Transverse colon (tissue), 4 donors: ENCODE results near the gene PLA2G4B.

Source experiments
- CTCF ChIP-seq, 5 experiments: fragments of 200-600 bp in 3 of 5; fragments of 450-650 bp in 2 of 5; sonication (generic) in 3 of 5; IDR thresholded peaks; 1 replicate in 2 of 5; 2 replicates in 3 of 5; pipeline ENCODE4 v1.5.1; 2016 to 2017; ENCODE audit warnings: antibody characterized with exemption in 5 of 5, inconsistent platforms in 3 of 5, mild to moderate bottlenecking in 2 of 5, moderate library complexity in 1 of 5
- POLR2A ChIP-seq: fragments of 450-650 bp; IDR thresholded peaks from one replicate; pipeline ENCODE4 v1.6.1; 2016; ENCODE audit warnings: antibody characterized with exemption, mild to moderate bottlenecking, moderate library complexity
- POLR2AphosphoS5 ChIP-seq, 3 donors: sonication (generic); formaldehyde crosslinking; IDR thresholded peaks; one replicate each; pipeline ENCODE4 v1.6.1; 2016; ENCODE audit warnings: antibody characterized with exemption in 3 of 3

DNA sequence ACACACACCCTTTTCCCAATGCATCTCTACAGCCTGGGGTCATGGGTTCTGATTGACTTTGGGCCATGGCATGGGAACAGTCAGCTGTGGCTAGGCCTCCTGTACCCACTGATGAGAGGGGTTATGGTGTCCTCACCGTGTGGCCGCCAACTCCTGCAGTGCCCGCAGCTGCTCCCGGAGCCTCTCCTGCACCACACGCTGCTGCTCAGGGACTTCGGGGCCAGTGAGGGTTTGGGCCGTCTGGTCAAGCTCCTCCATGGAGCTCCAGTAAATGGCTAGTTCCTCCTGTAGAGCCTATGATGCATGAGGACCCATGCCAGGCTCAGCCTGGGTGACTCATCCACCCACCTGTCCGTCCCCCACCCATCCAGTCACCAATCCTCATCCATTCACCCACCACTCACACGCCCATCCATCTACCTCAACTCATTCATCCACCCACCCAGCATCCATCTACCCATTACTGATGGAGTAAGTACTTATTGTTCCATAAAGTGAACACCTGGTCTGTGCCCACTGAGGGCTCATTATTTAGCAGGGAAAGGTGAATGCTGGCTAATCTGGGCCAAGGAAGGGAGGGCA, 33.6 kb downstream of the PLA2G4B start:
- no peak for TF ChIP-seq CTCF (IDR thresholded peaks at IDR 0.05)
- no peak for TF ChIP-seq POLR2A
- no peak for TF ChIP-seq POLR2AphosphoS5 (IDR thresholded peaks at IDR 0.05)
